Measurements from ENCODE around the gene KCTD17. TPM values are rescaled to one million over a fixed set of nuclear protein-coding genes. Genes with fewer than 3 reads are reported as not detected.

KCTD17 gene
- total and polyA plus RNA-seq, 2 of the 13 experiments (the other 11 are each of a cell fraction or from before 2014, with no cell fraction given), result 5.3 to 11.7 TPM

GRCh38 chr22:37032535-37033460 is 18.7 kb upstream of the KCTD17 start:
- Histone ChIP-seq H4K20me1 (ENCODE audit: insufficient read depth, low read length) (no peaks in the 10 kb centered on the region), H3K36me3 (replicated peaks in 1 of 2; ENCODE audit: control insufficient read depth in 1 of 2, insufficient read depth in 2 of 2, low read length in 2 of 2) (peaks cover 0 to 12% of the 10 kb centered on the region in 2 experiments; a peak in 4 of 5 replicates), H3K27ac (ENCODE audit: extremely low read length, insufficient read depth, low read length) (peak overlapping the region; percentile 99), H3K9me3 (ENCODE audit: low read length) (no peaks in the 10 kb centered on the region), H3K27me3 (ENCODE audit: control insufficient read depth in 1 of 2, insufficient read depth in 2 of 2, low read length in 2 of 2) (no peaks in the 10 kb centered on the region), H3K9ac (ENCODE audit: insufficient read depth, low read depth, low read length) (peak overlapping the region; percentile 92), H3K4me1 (ENCODE audit: insufficient read depth, low read length) (peaks cover 89% of the 10 kb centered on the region), H3K4me2 (ENCODE audit: low read depth, low read length) (peak overlapping the region; percentile 94), H2AFZ (ENCODE audit: low read length) (no peak overlapping the region), H3K79me2 (ENCODE audit: insufficient read depth, low read length) (no peaks in the 10 kb centered on the region), H3K4me3 (replicated peaks in 1 of 3; ENCODE audit: insufficient read depth in 1 of 3, low read depth in 2 of 3, low read length in 3 of 3) (peak overlapping the region; percentile 43 to 69 (median 51))
- ATAC-seq (peak; percentile 92), DNase-seq (ENCODE audit: low spot score) (peak; percentile 100), FAIRE-seq (peak; percentile 100)
- no TSS peak for BruUV-seq (replicated peaks)
- ChIA-PET POLR2A (interaction anchor here (0.6 to 13.3 kb wide), 19 partner anchors 11 to 775 kb away, joined by 3 to 383 read pairs (median 4); partner anchors contain the start of genes CDC42EP1, EIF3D, FOXRED2 and GCAT), CTCF (ENCODE audit: low intra/inter-chr PET ratio, low total read pairs) (interaction anchor here (1.0 kb wide), 1 partner anchor 10 kb away, joined by 3 read pairs; no protein-coding TSS in a partner anchor)
- 0% methylated on average over 1 of the region's 18 CpGs for WGBS (ENCODE audit: low lambda C conversion rate)
- in situ Hi-C loops (cut with HindIII; ENCODE audit: extremely low pct_ligation_motif_present, low pct_unique_long_range_greater_than_20kb) (no loop called here), intact Hi-C loops (cut with micrococcal nuclease; ENCODE audit: unreplicated experiment) (loop anchor here (2.0 to 5.0 kb wide), 2 partner anchors 76 to 165 kb away; partner anchors contain the start of gene TMPRSS6)
- peak; percentile 93 for TF ChIP-seq IRF2 (CRISPR knock-in tag; IDR thresholded peaks at IDR 0.05)
- no peak; the same call in 1 of the 2 replicates for TF ChIP-seq ZMAT3 (CRISPR knock-in tag; conservative IDR thresholded peaks at IDR 0.05)
- peak; percentile 98 for TF ChIP-seq ZNF614 (CRISPR knock-in tag; IDR thresholded peaks at IDR 0.05; ENCODE audit: borderline replicate concordance)
- peak; percentile 97 for TF ChIP-seq ZNF605 (CRISPR knock-in tag; IDR thresholded peaks at IDR 0.05)
- TF ChIP-seq MBNL3 (CRISPR knock-in tag; conservative IDR thresholded peaks at IDR 0.05), result 0 out of 2 replicates have a peak, but pooled peaks have one; percentile 66
- no peak for TF ChIP-seq ONECUT2 (CRISPR knock-in tag; IDR thresholded peaks at IDR 0.05)
- peak; percentile 90 for TF ChIP-seq KAT8 (CRISPR knock-in tag; IDR thresholded peaks at IDR 0.05)
- TF ChIP-seq CENPX (CRISPR knock-in tag; IDR thresholded peaks at IDR 0.05), result no peak
- TF ChIP-seq CBFB (CRISPR knock-in tag; IDR thresholded peaks at IDR 0.05), result peak; percentile 84
- no peak for TF ChIP-seq KDM5A (IDR thresholded peaks at IDR 0.05; ENCODE audit: borderline replicate concordance, low read length)
- no peak for TF ChIP-seq NCOA5 (CRISPR knock-in tag; IDR thresholded peaks at IDR 0.05)
- TF ChIP-seq ZNF788 (CRISPR knock-in tag; IDR thresholded peaks at IDR 0.05; ENCODE audit: borderline replicate concordance), result peak; percentile 94; the same call in 1 of the 2 replicates
- peak; percentile 84; the same call in 1 of the 2 replicates for TF ChIP-seq MLX (CRISPR knock-in tag; IDR thresholded peaks at IDR 0.05)
- TF ChIP-seq FOXJ3 (CRISPR knock-in tag; IDR thresholded peaks at IDR 0.05; ENCODE audit: borderline replicate concordance), result peak; percentile 99
- TF ChIP-seq, protein P1, sequence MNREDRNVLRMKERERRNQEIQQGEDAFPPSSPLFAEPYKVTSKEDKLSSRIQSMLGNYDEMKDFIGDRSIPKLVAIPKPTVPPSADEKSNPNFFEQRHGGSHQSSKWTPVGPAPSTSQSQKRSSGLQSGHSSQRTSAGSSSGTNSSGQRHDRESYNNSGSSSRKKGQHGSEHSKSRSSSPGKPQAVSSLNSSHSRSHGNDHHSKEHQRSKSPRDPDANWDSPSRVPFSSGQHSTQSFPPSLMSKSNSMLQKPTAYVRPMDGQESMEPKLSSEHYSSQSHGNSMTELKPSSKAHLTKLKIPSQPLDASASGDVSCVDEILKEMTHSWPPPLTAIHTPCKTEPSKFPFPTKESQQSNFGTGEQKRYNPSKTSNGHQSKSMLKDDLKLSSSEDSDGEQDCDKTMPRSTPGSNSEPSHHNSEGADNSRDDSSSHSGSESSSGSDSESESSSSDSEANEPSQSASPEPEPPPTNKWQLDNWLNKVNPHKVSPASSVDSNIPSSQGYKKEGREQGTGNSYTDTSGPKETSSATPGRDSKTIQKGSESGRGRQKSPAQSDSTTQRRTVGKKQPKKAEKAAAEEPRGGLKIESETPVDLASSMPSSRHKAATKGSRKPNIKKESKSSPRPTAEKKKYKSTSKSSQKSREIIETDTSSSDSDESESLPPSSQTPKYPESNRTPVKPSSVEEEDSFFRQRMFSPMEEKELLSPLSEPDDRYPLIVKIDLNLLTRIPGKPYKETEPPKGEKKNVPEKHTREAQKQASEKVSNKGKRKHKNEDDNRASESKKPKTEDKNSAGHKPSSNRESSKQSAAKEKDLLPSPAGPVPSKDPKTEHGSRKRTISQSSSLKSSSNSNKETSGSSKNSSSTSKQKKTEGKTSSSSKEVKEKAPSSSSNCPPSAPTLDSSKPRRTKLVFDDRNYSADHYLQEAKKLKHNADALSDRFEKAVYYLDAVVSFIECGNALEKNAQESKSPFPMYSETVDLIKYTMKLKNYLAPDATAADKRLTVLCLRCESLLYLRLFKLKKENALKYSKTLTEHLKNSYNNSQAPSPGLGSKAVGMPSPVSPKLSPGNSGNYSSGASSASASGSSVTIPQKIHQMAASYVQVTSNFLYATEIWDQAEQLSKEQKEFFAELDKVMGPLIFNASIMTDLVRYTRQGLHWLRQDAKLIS (CRISPR knock-in tag; IDR thresholded peaks at IDR 0.05), result no peak; the same call in 1 of the 2 replicates
- TF ChIP-seq ELF4 (CRISPR knock-in tag; IDR thresholded peaks at IDR 0.05; ENCODE audit: borderline replicate concordance), result peak; percentile 72; the same call in 1 of the 2 replicates
- TF ChIP-seq IKZF4 (CRISPR knock-in tag; IDR thresholded peaks at IDR 0.05; ENCODE audit: borderline replicate concordance, low read depth, not compliant biosample characterization), result no peak
- peak; percentile 100 for TF ChIP-seq CEBPB (IDR thresholded peaks at IDR 0.05; ENCODE audit: borderline replicate concordance, low read depth, low read length)
